Esophagus squamous epithelium (tissue), 4 donors: Measurements from ENCODE around the gene PASD1.

ENCODE experiments used
- POLR2A ChIP-seq, 4 donors: fragments of 450-650 bp; IDR thresholded peaks; one replicate each; pipeline ENCODE4 v1.6.1; 2017; ENCODE audit warnings: antibody characterized with exemption in 4 of 4, mild to moderate bottlenecking in 4 of 4, moderate library complexity in 3 of 4
- TF ChIP-seq, protein P1 (sequence below), 6 experiments: fragments of 450-650 bp in 4 of 6; fragments of 200-600 bp in 2 of 6; sonication (generic) in 2 of 6; IDR thresholded peaks; one replicate each; pipeline ENCODE4 v1.5.1; 2016 to 2019; ENCODE audit warnings: antibody characterized with exemption in 6 of 6, mild to moderate bottlenecking in 4 of 6, moderate library complexity in 4 of 6

DNA sequence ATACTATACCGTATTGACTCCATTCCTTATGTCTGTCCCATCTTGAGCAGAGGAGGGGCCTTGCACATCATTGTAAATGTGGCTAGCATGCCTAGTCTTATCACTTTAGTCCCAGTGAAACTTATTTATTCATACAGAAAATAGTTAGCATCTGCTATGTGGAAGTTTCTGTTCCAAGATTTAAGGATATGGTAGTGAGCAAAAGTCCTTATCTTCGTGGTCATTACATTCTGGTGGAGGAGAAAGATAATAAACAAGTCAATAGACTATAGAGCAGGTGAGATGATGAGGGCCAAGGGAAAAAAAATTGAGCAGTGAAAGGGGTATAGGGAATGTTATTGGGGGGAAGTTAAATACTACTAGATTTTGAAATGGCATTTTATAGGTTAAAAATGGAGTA is 68.3 kb downstream of the PASD1 start:
- TF ChIP-seq, protein P1, sequence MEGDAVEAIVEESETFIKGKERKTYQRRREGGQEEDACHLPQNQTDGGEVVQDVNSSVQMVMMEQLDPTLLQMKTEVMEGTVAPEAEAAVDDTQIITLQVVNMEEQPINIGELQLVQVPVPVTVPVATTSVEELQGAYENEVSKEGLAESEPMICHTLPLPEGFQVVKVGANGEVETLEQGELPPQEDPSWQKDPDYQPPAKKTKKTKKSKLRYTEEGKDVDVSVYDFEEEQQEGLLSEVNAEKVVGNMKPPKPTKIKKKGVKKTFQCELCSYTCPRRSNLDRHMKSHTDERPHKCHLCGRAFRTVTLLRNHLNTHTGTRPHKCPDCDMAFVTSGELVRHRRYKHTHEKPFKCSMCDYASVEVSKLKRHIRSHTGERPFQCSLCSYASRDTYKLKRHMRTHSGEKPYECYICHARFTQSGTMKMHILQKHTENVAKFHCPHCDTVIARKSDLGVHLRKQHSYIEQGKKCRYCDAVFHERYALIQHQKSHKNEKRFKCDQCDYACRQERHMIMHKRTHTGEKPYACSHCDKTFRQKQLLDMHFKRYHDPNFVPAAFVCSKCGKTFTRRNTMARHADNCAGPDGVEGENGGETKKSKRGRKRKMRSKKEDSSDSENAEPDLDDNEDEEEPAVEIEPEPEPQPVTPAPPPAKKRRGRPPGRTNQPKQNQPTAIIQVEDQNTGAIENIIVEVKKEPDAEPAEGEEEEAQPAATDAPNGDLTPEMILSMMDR (IDR thresholded peaks at IDR 0.05), result no peak
- no peak for TF ChIP-seq POLR2A (IDR thresholded peaks at IDR 0.05)
